ENCODE data around the gene RB1.

The RB1 gene

GRCh38 chr13:48380581-48380980, 77.0 kb downstream of the RB1 start:
- no peak overlapping the region for H3K27ac ChIP-seq
- peaks cover 4% of the 10 kb centered on the region; the same call in 1 of the 2 replicates for H3K9me3 ChIP-seq
- no peak overlapping the region for H3K4me3 ChIP-seq
- H3K9ac ChIP-seq: no peak overlapping the region
- no peaks in the 10 kb centered on the region for H3K4me1 ChIP-seq
- no peaks in the 10 kb centered on the region for H3K27me3 ChIP-seq
- H4K20me1 ChIP-seq: no peaks in the 10 kb centered on the region
- no peak for TF ChIP-seq Cebpa-rat (IDR thresholded peaks at IDR 0.05)
- no peak overlapping the region for H3K4me2 ChIP-seq
- H3K36me3 ChIP-seq: peaks cover 76% of the 10 kb centered on the region

- Histone ChIP-seq H3K4me1 (no peaks in the 10 kb centered on the region), H4K20me1 (no peaks in the 10 kb centered on the region), H3K4me2 (no peak overlapping the region), H3K9me3 (peaks cover 4% of the 10 kb centered on the region; the same call in 1 of the 2 replicates), H3K27ac (no peak overlapping the region), H3K4me3 (no peak overlapping the region), H3K36me3 (peaks cover 65% of the 10 kb centered on the region), H3K9ac (no peak overlapping the region), H3K27me3 (no peaks in the 10 kb centered on the region)
- no peak for TF ChIP-seq Cebpa-rat (IDR thresholded peaks at IDR 0.05)
Observed at GRCh38 chr13:48383384-48383783, 79.8 kb downstream of the RB1 start.

GRCh38 chr13:48386816-48387215, 83.3 kb downstream of the RB1 start:
- TF ChIP-seq Cebpa-rat (IDR thresholded peaks at IDR 0.05): no peak
- H3K4me2 ChIP-seq: no peak overlapping the region
- H3K36me3 ChIP-seq: peaks cover 66% of the 10 kb centered on the region
- no peak overlapping the region for H3K4me3 ChIP-seq
- no peak overlapping the region for H3K27ac ChIP-seq
- no peaks in the 10 kb centered on the region for H4K20me1 ChIP-seq
- H3K9me3 ChIP-seq: peaks cover 14% of the 10 kb centered on the region
- H3K9ac ChIP-seq: no peak overlapping the region
- H3K27me3 ChIP-seq: no peaks in the 10 kb centered on the region
- H3K4me1 ChIP-seq: no peaks in the 10 kb centered on the region

GRCh38 chr13:48391257-48391656, 87.7 kb downstream of the RB1 start:
- H3K9me3 ChIP-seq: peaks cover 58% of the 10 kb centered on the region
- H4K20me1 ChIP-seq: no peaks in the 10 kb centered on the region
- no peak overlapping the region for H3K4me3 ChIP-seq
- H3K4me1 ChIP-seq: no peaks in the 10 kb centered on the region
- H3K36me3 ChIP-seq: peaks cover 84% of the 10 kb centered on the region
- H3K4me2 ChIP-seq: no peak overlapping the region
- no peak overlapping the region for H3K9ac ChIP-seq
- no peak for TF ChIP-seq Cebpa-rat (IDR thresholded peaks at IDR 0.05)
- no peak overlapping the region for H3K27ac ChIP-seq
- no peaks in the 10 kb centered on the region for H3K27me3 ChIP-seq

- no peaks in the 10 kb centered on the region for H3K27me3 ChIP-seq
- no peak for TF ChIP-seq Cebpa-rat (IDR thresholded peaks at IDR 0.05)
- H3K27ac ChIP-seq: no peak overlapping the region
- H3K9me3 ChIP-seq: peaks cover 58% of the 10 kb centered on the region
- peaks cover 6% of the 10 kb centered on the region for H3K4me1 ChIP-seq
- peaks cover 77% of the 10 kb centered on the region for H3K36me3 ChIP-seq
- no peaks in the 10 kb centered on the region for H4K20me1 ChIP-seq
- no peak overlapping the region for H3K4me2 ChIP-seq
- no peak overlapping the region for H3K9ac ChIP-seq
- H3K4me3 ChIP-seq: no peak overlapping the region
Observed at GRCh38 chr13:48393030-48393697, 89.6 kb downstream of the RB1 start.

GRCh38 chr13:48393698-48394085, 90.1 kb downstream of the RB1 start:
- no peaks in the 10 kb centered on the region for H3K27me3 ChIP-seq
- H3K27ac ChIP-seq: no peak overlapping the region
- H3K36me3 ChIP-seq: peaks cover 71% of the 10 kb centered on the region
- no peak overlapping the region for H3K9ac ChIP-seq
- no peak overlapping the region for H3K4me3 ChIP-seq
- no peak for TF ChIP-seq Cebpa-rat (IDR thresholded peaks at IDR 0.05)
- H4K20me1 ChIP-seq: no peaks in the 10 kb centered on the region
- peaks cover 58% of the 10 kb centered on the region for H3K9me3 ChIP-seq
- peaks cover 11% of the 10 kb centered on the region for H3K4me1 ChIP-seq
- no peak overlapping the region for H3K4me2 ChIP-seq

GRCh38 chr13:48397744-48398143, 94.2 kb downstream of the RB1 start:
- peak overlapping the region; percentile 57 for H3K27ac ChIP-seq
- no peak for TF ChIP-seq Cebpa-rat (IDR thresholded peaks at IDR 0.05)
- H3K4me1 ChIP-seq: peaks cover 52% of the 10 kb centered on the region
- H3K9me3 ChIP-seq: peaks cover 36% of the 10 kb centered on the region
- no peak overlapping the region for H3K4me2 ChIP-seq
- H4K20me1 ChIP-seq: no peaks in the 10 kb centered on the region
- no peaks in the 10 kb centered on the region for H3K27me3 ChIP-seq
- H3K4me3 ChIP-seq: no peak overlapping the region
- H3K36me3 ChIP-seq: peaks cover 34% of the 10 kb centered on the region
- H3K9ac ChIP-seq: no peak overlapping the region

- H3K9ac ChIP-seq: no peak overlapping the region
- TF ChIP-seq Cebpa-rat (IDR thresholded peaks at IDR 0.05): no peak
- peaks cover 25% of the 10 kb centered on the region for H3K36me3 ChIP-seq
- H3K27ac ChIP-seq: peak overlapping the region; percentile 57
- H3K27me3 ChIP-seq: no peaks in the 10 kb centered on the region
- no peaks in the 10 kb centered on the region for H4K20me1 ChIP-seq
- peaks cover 27% of the 10 kb centered on the region for H3K9me3 ChIP-seq
- peaks cover 60% of the 10 kb centered on the region for H3K4me1 ChIP-seq
- no peak overlapping the region for H3K4me3 ChIP-seq
- H3K4me2 ChIP-seq: no peak overlapping the region
Observed at GRCh38 chr13:48398450-48399095, 95.0 kb downstream of the RB1 start.

- no peak overlapping the region for H3K4me3 ChIP-seq
- H3K27me3 ChIP-seq: no peaks in the 10 kb centered on the region
- no peak for TF ChIP-seq Cebpa-rat (IDR thresholded peaks at IDR 0.05)
- peak overlapping the region; percentile 87 for H3K27ac ChIP-seq
- peaks cover 76% of the 10 kb centered on the region for H3K4me1 ChIP-seq
- peaks cover 11% of the 10 kb centered on the region for H3K9me3 ChIP-seq
- peaks cover 9% of the 10 kb centered on the region for H3K36me3 ChIP-seq
- H3K4me2 ChIP-seq: peak overlapping the region; percentile 89
- H3K9ac ChIP-seq: peak overlapping the region; percentile 70
- no peaks in the 10 kb centered on the region for H4K20me1 ChIP-seq
Observed at GRCh38 chr13:48400090-48400694, 96.6 kb downstream of the RB1 start.

- H3K9ac ChIP-seq: peak overlapping the region; percentile 70
- TF ChIP-seq Cebpa-rat (IDR thresholded peaks at IDR 0.05): no peak
Observed at GRCh38 chr13:48400850-48401291, 97.3 kb downstream of the RB1 start.

More at GRCh38 chr13:48400850-48401291, 97.3 kb downstream of the RB1 start:
- H3K4me1 ChIP-seq: peaks cover 83% of the 10 kb centered on the region
- peaks cover 3% of the 10 kb centered on the region; the same call in 1 of the 2 replicates for H3K36me3 ChIP-seq
- H3K27me3 ChIP-seq: no peaks in the 10 kb centered on the region
- no peak overlapping the region for H3K4me3 ChIP-seq
- peaks cover 4% of the 10 kb centered on the region for H3K9me3 ChIP-seq
- H3K4me2 ChIP-seq: peak overlapping the region; percentile 89
- no peaks in the 10 kb centered on the region for H4K20me1 ChIP-seq
- peak overlapping the region; percentile 87 for H3K27ac ChIP-seq

Data from BLaER1 (cell line).